Measurements from ENCODE around the gene SLC10A7. TPM values are rescaled to one million over a fixed set of nuclear protein-coding genes. Genes with fewer than 3 reads are reported as not detected.

The SLC10A7 gene
- total RNA-seq, 2 donors from 2014 or later = 6.0 to 7.5 TPM

- H3K9me3 Mint-ChIP-seq = no peaks in the 10 kb centered on the region
- Histone ChIP-seq H3K4me3 (ENCODE audit: low read length) (no peak overlapping the region), H3K27ac (ENCODE audit: low read depth, low read length) (no peak overlapping the region), H3K9me3 (ENCODE audit: control insufficient read depth, low read length) (no peaks in the 10 kb centered on the region), H3K27me3 (ENCODE audit: control insufficient read depth, insufficient read depth, low read length, poor library complexity, severe bottlenecking) (no peaks in the 10 kb centered on the region), H3K36me3 (ENCODE audit: control insufficient read depth, insufficient read depth, low read length) (no peaks in the 10 kb centered on the region), H3K4me1 (ENCODE audit: control insufficient read depth, insufficient read depth, low read length) (no peaks in the 10 kb centered on the region), H3K9ac (ENCODE audit: extremely low read depth, low read length, poor library complexity, severe bottlenecking) (no peak overlapping the region)
- 87 to 95% methylated on average over 3 of the region's 4 CpGs for WGBS, 2 experiments (ENCODE audit: insufficient coverage in 1 of 2, insufficient read length in 1 of 2)
- H3K27me3 Mint-ChIP-seq (ENCODE audit: insufficient read depth) = no peaks in the 10 kb centered on the region
- no peak for DNase-seq
- no peaks in the 10 kb centered on the region for H3K4me1 Mint-ChIP-seq
- no peak for TF ChIP-seq CTCF (conservative IDR thresholded peaks at IDR 0.05)
- no peaks in the 10 kb centered on the region for H3K36me3 Mint-ChIP-seq (ENCODE audit: low read depth)
- H3K27ac Mint-ChIP-seq = no peak overlapping the region
- no peak overlapping the region for H3K4me3 Mint-ChIP-seq
These were observed 191.3 kb downstream of the SLC10A7 start for GRCh38 chr4:146330392-146330791.

- Histone ChIP-seq H3K4me1 (ENCODE audit: control insufficient read depth, insufficient read depth, low read length) (no peaks in the 10 kb centered on the region), H3K4me3 (ENCODE audit: low read length) (no peak overlapping the region), H3K9me3 (ENCODE audit: control insufficient read depth, low read length) (no peaks in the 10 kb centered on the region), H3K36me3 (ENCODE audit: control insufficient read depth, insufficient read depth, low read length) (no peaks in the 10 kb centered on the region), H3K27me3 (ENCODE audit: control insufficient read depth, insufficient read depth, low read length, poor library complexity, severe bottlenecking) (no peaks in the 10 kb centered on the region), H3K27ac (ENCODE audit: low read depth, low read length) (no peak overlapping the region), H3K9ac (ENCODE audit: extremely low read depth, low read length, poor library complexity, severe bottlenecking) (no peak overlapping the region)
- no peak for TF ChIP-seq CTCF (conservative IDR thresholded peaks at IDR 0.05)
- H3K27me3 Mint-ChIP-seq (ENCODE audit: insufficient read depth) = no peaks in the 10 kb centered on the region
- no peak overlapping the region for H3K4me3 Mint-ChIP-seq
- no peaks in the 10 kb centered on the region for H3K9me3 Mint-ChIP-seq
- H3K27ac Mint-ChIP-seq = no peak overlapping the region
- H3K36me3 Mint-ChIP-seq (ENCODE audit: low read depth) = no peaks in the 10 kb centered on the region
- no peaks in the 10 kb centered on the region for H3K4me1 Mint-ChIP-seq
- no peak for DNase-seq
These were observed 192.6 kb downstream of the SLC10A7 start for GRCh38 chr4:146329050-146329716.

DNA sequence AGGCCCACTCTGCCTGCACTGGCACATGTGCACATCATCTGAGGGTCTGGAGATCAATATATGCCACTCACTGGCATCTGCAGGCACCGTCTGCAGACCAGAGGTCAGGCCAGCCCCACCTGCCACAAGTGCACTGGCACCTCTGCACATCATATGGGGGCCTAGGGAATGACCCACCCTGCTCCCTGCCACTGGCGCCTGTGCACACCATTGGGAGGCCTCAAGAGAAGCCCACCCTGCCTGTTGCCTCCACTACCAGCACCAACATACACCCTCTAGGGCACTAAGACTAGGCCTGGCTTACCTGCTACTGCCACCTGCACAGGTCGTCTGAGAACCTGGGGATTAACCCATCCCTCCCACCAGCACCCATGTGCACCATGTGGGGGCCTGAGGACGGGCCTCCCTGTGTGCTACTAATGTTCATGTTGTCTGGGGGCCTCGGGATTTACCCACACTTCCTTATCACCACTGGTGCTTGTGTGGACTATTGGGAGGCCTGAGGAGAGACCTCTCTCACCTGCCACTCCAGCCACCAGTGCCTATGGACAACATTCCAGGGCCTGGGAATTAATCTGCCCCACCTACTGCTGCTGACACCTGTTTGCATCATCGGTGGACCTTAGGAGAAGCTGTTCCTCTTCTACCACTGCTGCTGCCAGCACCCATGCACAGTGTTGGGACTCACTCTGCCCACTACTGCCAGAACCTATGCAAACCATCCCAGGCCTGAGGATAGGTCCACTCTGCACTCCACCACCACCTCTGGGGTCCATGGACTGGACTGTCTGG lies 193.7 kb downstream of the SLC10A7 start:
- Histone ChIP-seq H3K9ac (ENCODE audit: extremely low read depth, low read length, poor library complexity, severe bottlenecking) (no peak overlapping the region), H3K27me3 (ENCODE audit: control insufficient read depth, insufficient read depth, low read length, poor library complexity, severe bottlenecking) (no peaks in the 10 kb centered on the region), H3K27ac (ENCODE audit: low read depth, low read length) (no peak overlapping the region), H3K9me3 (ENCODE audit: control insufficient read depth, low read length) (no peaks in the 10 kb centered on the region), H3K4me1 (ENCODE audit: control insufficient read depth, insufficient read depth, low read length) (no peaks in the 10 kb centered on the region), H3K4me3 (ENCODE audit: low read length) (no peak overlapping the region), H3K36me3 (ENCODE audit: control insufficient read depth, insufficient read depth, low read length) (no peaks in the 10 kb centered on the region)
- Mint-ChIP-seq H3K27me3 (ENCODE audit: insufficient read depth) (no peaks in the 10 kb centered on the region), H3K9me3 (peaks cover 3% of the 10 kb centered on the region), H3K4me1 (no peaks in the 10 kb centered on the region), H3K27ac (no peak overlapping the region), H3K4me3 (no peak overlapping the region), H3K36me3 (ENCODE audit: low read depth) (no peaks in the 10 kb centered on the region)
- WGBS, 2 experiments (ENCODE audit: insufficient coverage in 1 of 2, insufficient read length in 1 of 2) = 87 to 90% methylated on average over 3 to 6 of the region's 6 CpGs
- no peak for DNase-seq
- TF ChIP-seq CTCF (conservative IDR thresholded peaks at IDR 0.05) = no peak

Data from endodermal cell (in vitro differentiated cells).